ENCODE data around the gene DYNC1LI1. TPM values are rescaled to one million over a fixed set of nuclear protein-coding genes. Genes with fewer than 3 reads are reported as not detected.

DYNC1LI1 gene
- total and polyA plus RNA-seq, 9 of the 15 experiments (the other 6 are each of a cell fraction or from before 2014, with no cell fraction given), result 21.0 to 85.4 (median 61.3) TPM

GRCh38 chr3:32616267-32616962 is 45.8 kb upstream of the DYNC1LI1 start:
- BruUV-seq (replicated peaks), result no TSS peak
- WGBS (ENCODE audit: insufficient coverage, low coverage, missing lambda C conversion rate), result 4% methylated on average over 14 of the region's 14 CpGs
- POLR2A ChIA-PET, result interaction anchor here (0.6 to 1.5 kb wide), 2 partner anchors 10 to 14 kb away, joined by 3 to 5 read pairs; no protein-coding TSS in a partner anchor

More at GRCh38 chr3:32616267-32616962, 45.8 kb upstream of the DYNC1LI1 start:
- CTCF ChIA-PET (ENCODE audit: low intra/inter-chr PET ratio), result no interaction called here
- FAIRE-seq (no peak), DNase-seq (ENCODE audit: extremely low read depth in 1 of 4, low spot score in 3 of 4) (no peak), ATAC-seq (peak; percentile 55; the same call in 2 of the 3 replicates)
- no peak for TF ChIP-seq ZNF586 (CRISPR knock-in tag; conservative IDR thresholded peaks at IDR 0.05)
- peak; percentile 28; the same call in 1 of the 2 replicates for TF ChIP-seq ATF3 (IDR thresholded peaks at IDR 0.05)
- no peak for TF ChIP-seq ATF3 (CRISPR knock-in tag; conservative IDR thresholded peaks at IDR 0.05)
- TF ChIP-seq ZNF41 (CRISPR knock-in tag; conservative IDR thresholded peaks at IDR 0.05), result no peak
- no peak for TF ChIP-seq ZNF217 (CRISPR knock-in tag; IDR thresholded peaks at IDR 0.05)
- no peak for TF ChIP-seq CCNT2 (IDR thresholded peaks at IDR 0.05; ENCODE audit: borderline replicate concordance, extremely low read depth, insufficient read length, low read depth, low read length)
- TF ChIP-seq CEBPB (tag; IDR thresholded peaks at IDR 0.05), result 0 out of 2 replicates have a peak, but pooled peaks have one; percentile 29
- TF ChIP-seq ZNF140 (CRISPR knock-in tag; IDR thresholded peaks at IDR 0.05), result no peak
- TF ChIP-seq TEAD1 (CRISPR knock-in tag; IDR thresholded peaks at IDR 0.05), result no peak
- no peak for TF ChIP-seq ASH1L (IDR thresholded peaks at IDR 0.05; ENCODE audit: borderline replicate concordance, low read depth, partially characterized antibody)
- no peaks in the 10 kb centered on the region for H4K20me1 ChIP-seq (replicated peaks; ENCODE audit: control insufficient read depth, insufficient read depth, low read length)
- no peaks in the 10 kb centered on the region for H3K9me1 ChIP-seq (ENCODE audit: control insufficient read depth, insufficient read depth, low read length)
- H3K9me3 ChIP-seq (replicated peaks; ENCODE audit: control insufficient read depth, insufficient read depth, low read depth, low read length), result no peaks in the 10 kb centered on the region
- H3K27ac ChIP-seq (ENCODE audit: extremely low read depth, low read depth, low read length), result no peak overlapping the region
- no peak overlapping the region for H3K4me2 ChIP-seq (ENCODE audit: insufficient read depth, low read length)
- H2AFZ ChIP-seq (ENCODE audit: low read depth, low read length), result no peak overlapping the region
- no peak overlapping the region for H3K9ac ChIP-seq (ENCODE audit: insufficient read depth in 1 of 2, low read depth in 2 of 2, low read length in 2 of 2)
- H3K4me1 ChIP-seq (replicated peaks in 1 of 2; ENCODE audit: control insufficient read depth in 2 of 2, insufficient read depth in 2 of 2, low read length in 2 of 2), result no peaks in the 10 kb centered on the region
- peaks cover 20 to 31% of the 10 kb centered on the region in 2 experiments for H3K27me3 ChIP-seq (ENCODE audit: control insufficient read depth in 2 of 2, insufficient read depth in 2 of 2, low read length in 2 of 2)
- no peaks in the 10 kb centered on the region for H3K36me3 ChIP-seq (ENCODE audit: control insufficient read depth, insufficient read depth, low read length)
- no peaks in the 10 kb centered on the region for H3K79me2 ChIP-seq (ENCODE audit: control insufficient read depth, insufficient read depth, low read length)
- no peak overlapping the region for H3K4me3 ChIP-seq
- in situ Hi-C loops (cut with MboI), result no loop called here
- intact Hi-C loops (cut with micrococcal nuclease), result no loop called here

Data from K562 (cell line).